Ascending aorta (tissue), 2 donors: ENCODE results near the gene STX11. TPM values are rescaled to one million over a fixed set of nuclear protein-coding genes. Genes with fewer than 3 reads are reported as not detected.
A peak's percentile ranks its signal among the peaks of the same experiment; 100 is the strongest.

Experiments used
- DNase-seq, 2 donors: peaks; one replicate each; pipeline ENCODE4 v3.0.0-alpha.2; 2019; ENCODE audit warnings: low spot score in 2 of 2
- H3K27ac ChIP-seq, 2 donors: fragments of 200-600 bp; sonication (generic); one replicate each; pipeline ENCODE4 v1.5.1; 2016 to 2017; ENCODE audit warnings: mild to moderate bottlenecking in 1 of 2
- H3K27me3 ChIP-seq: fragments of 200-600 bp; sonication (generic); one replicate; pipeline ENCODE4 v1.5.1; 2017
- H3K36me3 ChIP-seq, 2 donors: fragments of 200-600 bp; sonication (generic); one replicate each; pipeline ENCODE4 v1.5.1; 2016
- H3K4me1 ChIP-seq, 2 donors: fragments of 200-600 bp; sonication (generic); one replicate each; pipeline ENCODE4 v1.5.1; 2016 to 2017; ENCODE audit warnings: mild to moderate bottlenecking in 1 of 2
- H3K4me3 ChIP-seq, 2 donors: fragments of 200-600 bp; sonication (generic); one replicate each; pipeline ENCODE4 v1.5.1; 2016 to 2017; ENCODE audit warnings: mild to moderate bottlenecking in 1 of 2
- H3K9me3 ChIP-seq, 2 donors: fragments of 200-600 bp; sonication (generic); one replicate each; pipeline ENCODE4 v1.5.1; 2016
- intact Hi-C: fragments of 100-400 bp; cut with DNase I; formaldehyde crosslinking; loops from one replicate; pipeline ENCODE4 v1.15.1; 2023
- total RNA-seq: library from RNA; depleted of rRNA; stranded (reverse); fragments of >200 nt; gene quantifications from one replicate; pipeline ENCODE4 v1.1.0, GENCODE V29; 2016
- TF ChIP-seq, protein P1 (sequence below), 3 experiments: fragments of 200-600 bp in 2 of 3; fragments of 450-650 bp in 1 of 3; sonication (generic) in 2 of 3; IDR thresholded peaks; one replicate each; pipeline ENCODE4 v1.5.1; 2016 to 2019; ENCODE audit warnings: antibody characterized with exemption in 3 of 3, mild to moderate bottlenecking in 1 of 3, moderate library complexity in 1 of 3

Gene STX11
- total RNA-seq, 1 donor from 2014 or later = 29.5 TPM

- intact Hi-C loops = loop anchor here (5.0 kb wide), 3 partner anchors 67 to 1518 kb away; partner anchors contain the start of genes EPM2A and STX11
- no peaks in the 10 kb centered on the region for H3K27me3 ChIP-seq
These were observed 68.9 kb downstream of the STX11 start for GRCh38 chr6:144219056-144219685.

DNA sequence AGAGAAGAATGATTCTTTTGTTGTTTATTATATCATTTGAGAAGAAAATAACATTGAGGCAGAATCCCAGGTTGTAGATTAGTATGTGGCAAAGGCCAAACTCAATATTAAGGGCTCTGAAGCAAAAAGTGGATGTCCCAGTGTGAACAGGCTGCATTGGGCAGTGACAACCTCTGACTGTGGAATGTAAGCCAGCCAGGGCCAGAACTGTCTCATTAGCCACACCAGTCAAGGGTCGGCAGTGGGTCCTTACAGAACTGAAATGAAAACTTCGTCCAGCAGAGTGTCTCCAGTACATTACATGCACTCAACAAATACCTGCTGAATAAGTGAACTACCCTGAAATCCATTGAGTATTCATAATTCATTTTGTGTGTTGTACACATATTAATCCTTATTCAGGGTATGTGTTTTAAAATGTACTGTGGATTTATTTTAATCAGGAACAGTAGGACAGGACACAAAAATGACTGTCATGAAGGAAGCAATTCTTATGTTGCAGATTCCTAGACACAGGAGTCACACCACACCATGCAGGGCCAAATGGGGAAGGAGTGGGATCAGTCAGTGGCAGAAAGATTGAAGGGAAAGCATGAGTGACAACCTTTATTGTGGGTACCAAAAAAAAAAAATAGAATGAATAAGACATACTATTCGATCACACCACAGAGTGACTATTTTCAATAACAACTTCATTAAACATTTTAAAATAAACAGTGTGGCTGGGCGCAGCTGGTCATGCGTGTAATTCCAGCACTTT is 69.9 kb downstream of the STX11 start:
- Histone ChIP-seq H3K9me3 (no peaks in the 10 kb centered on the region), H3K27me3 (no peaks in the 10 kb centered on the region), H3K4me1 (peaks cover 0 to 12% of the 10 kb centered on the region in 2 donors), H3K27ac (no peak overlapping the region), H3K36me3 (no peaks in the 10 kb centered on the region), H3K4me3 (no peak overlapping the region)
- no peak for DNase-seq
- TF ChIP-seq, protein P1, sequence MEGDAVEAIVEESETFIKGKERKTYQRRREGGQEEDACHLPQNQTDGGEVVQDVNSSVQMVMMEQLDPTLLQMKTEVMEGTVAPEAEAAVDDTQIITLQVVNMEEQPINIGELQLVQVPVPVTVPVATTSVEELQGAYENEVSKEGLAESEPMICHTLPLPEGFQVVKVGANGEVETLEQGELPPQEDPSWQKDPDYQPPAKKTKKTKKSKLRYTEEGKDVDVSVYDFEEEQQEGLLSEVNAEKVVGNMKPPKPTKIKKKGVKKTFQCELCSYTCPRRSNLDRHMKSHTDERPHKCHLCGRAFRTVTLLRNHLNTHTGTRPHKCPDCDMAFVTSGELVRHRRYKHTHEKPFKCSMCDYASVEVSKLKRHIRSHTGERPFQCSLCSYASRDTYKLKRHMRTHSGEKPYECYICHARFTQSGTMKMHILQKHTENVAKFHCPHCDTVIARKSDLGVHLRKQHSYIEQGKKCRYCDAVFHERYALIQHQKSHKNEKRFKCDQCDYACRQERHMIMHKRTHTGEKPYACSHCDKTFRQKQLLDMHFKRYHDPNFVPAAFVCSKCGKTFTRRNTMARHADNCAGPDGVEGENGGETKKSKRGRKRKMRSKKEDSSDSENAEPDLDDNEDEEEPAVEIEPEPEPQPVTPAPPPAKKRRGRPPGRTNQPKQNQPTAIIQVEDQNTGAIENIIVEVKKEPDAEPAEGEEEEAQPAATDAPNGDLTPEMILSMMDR (IDR thresholded peaks at IDR 0.05) = no peak
- intact Hi-C loops = no loop called here

More at GRCh38 chr6:144219056-144219685, 68.9 kb downstream of the STX11 start:
- TF ChIP-seq, protein P1 (IDR thresholded peaks at IDR 0.05) = peak; percentile 42 to 59 (median 43)
- H3K4me3 ChIP-seq = no peak overlapping the region
- no peak overlapping the region for H3K27ac ChIP-seq
- no peaks in the 10 kb centered on the region for H3K36me3 ChIP-seq
- no peak for DNase-seq
- no peaks in the 10 kb centered on the region for H3K9me3 ChIP-seq
- peaks cover 0 to 15% of the 10 kb centered on the region in 2 donors for H3K4me1 ChIP-seq

GRCh38 chr6:144223686-144224085 is 73.4 kb downstream of the STX11 start:
- intact Hi-C loops = no loop called here
- Histone ChIP-seq H3K4me3 (no peak overlapping the region), H3K27me3 (no peaks in the 10 kb centered on the region), H3K27ac (peak overlapping the region in 1 of 2 donors; percentile 46), H3K36me3 (no peaks in the 10 kb centered on the region), H3K4me1 (peaks cover 0 to 4% of the 10 kb centered on the region in 2 donors), H3K9me3 (no peaks in the 10 kb centered on the region)
- DNase-seq = no peak
- TF ChIP-seq, protein P1 (IDR thresholded peaks at IDR 0.05) = no peak

GRCh38 chr6:144231721-144232120 is 81.4 kb downstream of the STX11 start:
- TF ChIP-seq, protein P1 (IDR thresholded peaks at IDR 0.05) = no peak
- H3K9me3 ChIP-seq = no peaks in the 10 kb centered on the region
- intact Hi-C loops = no loop called here
- H3K4me1 ChIP-seq = peaks cover 0 to 16% of the 10 kb centered on the region in 2 donors
- H3K27me3 ChIP-seq = no peaks in the 10 kb centered on the region
- H3K4me3 ChIP-seq = no peak overlapping the region
- peak overlapping the region; percentile 44 to 73 for H3K27ac ChIP-seq
- H3K36me3 ChIP-seq = no peaks in the 10 kb centered on the region
- DNase-seq = no peak

DNA sequence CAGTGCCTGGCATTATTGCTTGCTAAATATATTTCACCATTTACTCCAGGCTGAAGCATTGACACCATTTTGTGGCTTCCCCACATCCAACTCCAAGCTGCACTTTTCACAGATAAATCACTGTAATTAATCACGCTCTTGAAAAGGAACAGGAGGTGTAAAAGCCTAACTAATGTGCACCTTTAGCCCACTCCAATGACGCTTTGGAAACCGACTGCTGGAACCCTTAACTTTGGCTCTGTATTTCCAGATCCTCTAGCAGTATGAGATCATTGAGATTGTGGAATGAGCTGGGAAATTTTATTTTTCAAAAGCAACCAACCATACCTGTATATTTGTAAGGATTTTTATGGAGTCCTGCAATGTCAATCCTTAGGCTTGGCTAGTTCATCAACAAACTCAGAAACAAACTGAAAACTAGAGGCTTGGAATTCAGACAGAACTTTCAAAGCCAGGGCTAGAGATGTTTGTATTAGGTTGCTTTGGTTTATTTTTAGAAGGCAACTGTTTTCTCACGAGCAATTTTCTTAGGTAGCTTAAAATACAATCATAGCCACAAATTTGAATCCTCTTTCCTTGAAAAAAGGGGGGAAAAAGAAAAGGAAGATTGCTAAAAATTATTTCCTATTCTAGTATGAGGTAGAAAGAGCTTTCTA is 82.0 kb downstream of the STX11 start:
- Histone ChIP-seq H3K27me3 (no peaks in the 10 kb centered on the region), H3K27ac (peak overlapping the region; percentile 44 to 73), H3K9me3 (no peaks in the 10 kb centered on the region), H3K4me3 (no peak overlapping the region), H3K4me1 (peaks cover 0 to 16% of the 10 kb centered on the region in 2 donors), H3K36me3 (no peaks in the 10 kb centered on the region)
- no peak for DNase-seq
- TF ChIP-seq, protein P1 (IDR thresholded peaks at IDR 0.05) = no peak
- intact Hi-C loops = no loop called here
